Smooth muscle cell (in vitro differentiated cells): ENCODE data around the gene DLG2. TPM values are rescaled to one million over a fixed set of nuclear protein-coding genes. Genes with fewer than 3 reads are reported as not detected.

Source experiments
- DNase-seq: peaks from one replicate; lab custom pipeline; 2025; ENCODE audit not compliant: unreplicated experiment; lab: John Stamatoyannopoulos, UW
- H2AFZ ChIP-seq: fragments of 200-600 bp; sonication (generic); 2 replicates; pipeline ENCODE4 v1.6.0; 2016; ENCODE audit warnings: antibody characterized with exemption, low read depth, mild to moderate bottlenecking
- H3F3A ChIP-seq: fragments of 200-600 bp; sonication (generic); 2 replicates; pipeline ENCODE4 v1.6.0; 2017; ENCODE audit warnings: antibody characterized with exemption, low read depth
- H3K27ac ChIP-seq: fragments of 200-600 bp; sonication (generic); 2 replicates; pipeline ENCODE4 v1.5.1; 2016; ENCODE audit warnings: low read depth, mild to moderate bottlenecking
- H3K27me3 ChIP-seq: fragments of 200-600 bp; sonication (generic); 2 replicates; pipeline ENCODE4 v1.6.1; 2016; ENCODE audit warnings: low read depth, mild to moderate bottlenecking
- H3K36me3 ChIP-seq: fragments of 200-600 bp; sonication (generic); 2 replicates; pipeline ENCODE4 v1.5.1; 2016; ENCODE audit warnings: low read depth
- H3K4me1 ChIP-seq: fragments of 200-600 bp; sonication (generic); 2 replicates; pipeline ENCODE4 v1.5.1; 2016; ENCODE audit warnings: low read depth
- H3K4me2 ChIP-seq: fragments of 200-600 bp; sonication (generic); 2 replicates; pipeline ENCODE4 v1.6.0; 2016; ENCODE audit warnings: mild to moderate bottlenecking
- H3K4me3 ChIP-seq: fragments of 200-600 bp; sonication (generic); 2 replicates; pipeline ENCODE4 v1.5.1; 2016; ENCODE audit warnings: mild to moderate bottlenecking
- H3K79me2 ChIP-seq: fragments of 200-600 bp; sonication (generic); 2 replicates; pipeline ENCODE4 v1.6.0; 2016; ENCODE audit warnings: low read depth, mild to moderate bottlenecking
- H3K9ac ChIP-seq: fragments of 200-600 bp; sonication (generic); 2 replicates; pipeline ENCODE4 v1.6.0; 2016; ENCODE audit warnings: low read depth
- H3K9me3 ChIP-seq: fragments of 200-600 bp; sonication (generic); replicated peaks from 2 replicates; pipeline ENCODE4 v1.5.1; 2016; ENCODE audit warnings: low read depth
- H4K20me1 ChIP-seq: fragments of 200-600 bp; sonication (generic); 2 replicates; pipeline ENCODE4 v1.6.0; 2016; ENCODE audit warnings: low read depth
- WGBS: methylation state at CpG from one replicate; pipeline ENCODE4 v1.1.7; 2016; ENCODE audit warnings: low lambda C conversion rate; 5-methylcytosine and 5-hydroxymethylcytosine counted together
- polyA plus RNA-seq: library from polyadenylated mRNA; unstranded; fragments of >200 nt; fragmentation: Nextera tagmentation; extraction: Ambion mirVana; gene quantifications from 2 replicates; pipeline ENCODE4 v1.2.1, GENCODE V29; 2016
- total RNA-seq: library from RNA; depleted of rRNA; stranded (reverse); fragments of >200 nt; gene quantifications from 2 replicates; pipeline ENCODE4 v1.2.3, GENCODE V29; 2014
- TF ChIP-seq, protein P1 (sequence below): fragments of 200-600 bp; sonication (generic); IDR thresholded peaks from 2 replicates; pipeline ENCODE4 v1.5.1; 2017; ENCODE audit warnings: borderline replicate concordance, mild to moderate bottlenecking, antibody characterized with exemption; ENCODE audit not compliant: insufficient read depth, poor library complexity, severe bottlenecking

Gene DLG2
- total and polyA plus RNA-seq, 2 experiments from 2014 or later, result 0.74 to 1.1 TPM

GRCh38 chr11:84544566-84544965 is 1082.6 kb downstream of the DLG2 start:
- H3F3A ChIP-seq, result no peaks in the 10 kb centered on the region
- no peaks in the 10 kb centered on the region for H3K79me2 ChIP-seq
- no peak overlapping the region for H3K4me2 ChIP-seq
- no peak overlapping the region for H3K27ac ChIP-seq
- no peaks in the 10 kb centered on the region for H3K9me3 ChIP-seq
- H2AFZ ChIP-seq, result no peak overlapping the region
- no peak overlapping the region for H3K4me3 ChIP-seq
- H3K9ac ChIP-seq, result no peak overlapping the region
- TF ChIP-seq, protein P1, sequence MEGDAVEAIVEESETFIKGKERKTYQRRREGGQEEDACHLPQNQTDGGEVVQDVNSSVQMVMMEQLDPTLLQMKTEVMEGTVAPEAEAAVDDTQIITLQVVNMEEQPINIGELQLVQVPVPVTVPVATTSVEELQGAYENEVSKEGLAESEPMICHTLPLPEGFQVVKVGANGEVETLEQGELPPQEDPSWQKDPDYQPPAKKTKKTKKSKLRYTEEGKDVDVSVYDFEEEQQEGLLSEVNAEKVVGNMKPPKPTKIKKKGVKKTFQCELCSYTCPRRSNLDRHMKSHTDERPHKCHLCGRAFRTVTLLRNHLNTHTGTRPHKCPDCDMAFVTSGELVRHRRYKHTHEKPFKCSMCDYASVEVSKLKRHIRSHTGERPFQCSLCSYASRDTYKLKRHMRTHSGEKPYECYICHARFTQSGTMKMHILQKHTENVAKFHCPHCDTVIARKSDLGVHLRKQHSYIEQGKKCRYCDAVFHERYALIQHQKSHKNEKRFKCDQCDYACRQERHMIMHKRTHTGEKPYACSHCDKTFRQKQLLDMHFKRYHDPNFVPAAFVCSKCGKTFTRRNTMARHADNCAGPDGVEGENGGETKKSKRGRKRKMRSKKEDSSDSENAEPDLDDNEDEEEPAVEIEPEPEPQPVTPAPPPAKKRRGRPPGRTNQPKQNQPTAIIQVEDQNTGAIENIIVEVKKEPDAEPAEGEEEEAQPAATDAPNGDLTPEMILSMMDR, result no peak
- H4K20me1 ChIP-seq, result no peaks in the 10 kb centered on the region
- no peaks in the 10 kb centered on the region for H3K36me3 ChIP-seq
- H3K4me1 ChIP-seq, result no peaks in the 10 kb centered on the region
- WGBS, result 91% methylated on average over 2 of the region's 2 CpGs
- no peaks in the 10 kb centered on the region for H3K27me3 ChIP-seq
- DNase-seq, result no peak

DNA sequence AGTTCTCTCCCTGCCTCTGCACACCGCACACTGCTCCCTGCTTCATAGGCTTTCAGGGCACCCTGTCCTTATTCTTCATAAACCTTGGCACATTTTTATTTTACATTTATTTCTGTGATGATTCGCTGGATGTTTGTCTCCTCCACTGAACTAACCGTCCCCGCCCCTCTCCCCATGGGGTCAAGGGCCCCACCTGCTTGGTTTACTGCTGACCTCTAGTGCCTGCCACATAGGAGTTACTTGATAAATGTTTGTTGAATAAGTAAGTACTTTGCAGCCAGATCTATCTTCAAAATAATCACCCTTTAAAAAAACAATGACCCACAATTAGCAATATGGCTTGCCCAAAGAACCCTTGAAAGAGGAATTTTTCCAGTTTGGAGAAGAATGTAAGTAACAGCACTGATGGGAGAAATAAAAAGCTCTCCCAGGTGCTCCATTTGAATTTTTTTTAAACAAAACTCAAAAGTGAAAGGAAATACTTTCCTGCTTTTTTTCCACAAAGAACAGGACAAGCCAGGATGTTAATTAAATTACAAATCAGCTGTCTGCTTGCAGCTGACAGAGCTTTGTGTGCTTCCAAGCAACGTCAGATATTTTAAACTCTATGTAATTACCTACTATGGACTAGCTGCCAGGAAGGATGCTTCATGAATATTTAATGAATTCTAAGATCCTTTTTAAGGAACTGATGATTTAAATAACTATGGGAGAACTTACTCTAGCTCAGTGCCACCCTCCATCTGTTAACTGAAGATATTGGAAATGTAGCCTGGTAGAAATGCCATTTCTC is 1083.6 kb downstream of the DLG2 start:
- Histone ChIP-seq H3K4me2 (no peak overlapping the region), H3K9me3 (no peaks in the 10 kb centered on the region), H3K4me3 (no peak overlapping the region), H3K27ac (no peak overlapping the region), H2AFZ (no peak overlapping the region), H3K36me3 (no peaks in the 10 kb centered on the region), H3F3A (no peaks in the 10 kb centered on the region), H3K4me1 (no peaks in the 10 kb centered on the region), H4K20me1 (no peaks in the 10 kb centered on the region), H3K27me3 (no peaks in the 10 kb centered on the region), H3K9ac (no peak overlapping the region), H3K79me2 (no peaks in the 10 kb centered on the region)
- DNase-seq, result no peak
- TF ChIP-seq, protein P1, result no peak
- WGBS, result 25% methylated on average over 5 of the region's 5 CpGs

- H3K27me3 ChIP-seq, result no peaks in the 10 kb centered on the region
- TF ChIP-seq, protein P1, result no peak
- no peak overlapping the region for H3K4me2 ChIP-seq
- no peak for DNase-seq
- no peaks in the 10 kb centered on the region for H3F3A ChIP-seq
- H2AFZ ChIP-seq, result no peak overlapping the region
- peak overlapping the region; percentile 2 for H3K27ac ChIP-seq
- H3K36me3 ChIP-seq, result no peaks in the 10 kb centered on the region
- H3K4me3 ChIP-seq, result no peak overlapping the region
- no peaks in the 10 kb centered on the region for H3K79me2 ChIP-seq
- H3K4me1 ChIP-seq, result no peaks in the 10 kb centered on the region
- no peaks in the 10 kb centered on the region for H4K20me1 ChIP-seq
- no peak overlapping the region for H3K9ac ChIP-seq
- 60% methylated on average over 4 of the region's 4 CpGs for WGBS
- H3K9me3 ChIP-seq, result no peaks in the 10 kb centered on the region
Observed at GRCh38 chr11:84541731-84542340, 1085.3 kb downstream of the DLG2 start.
